Activated naive CD4-positive, alpha-beta T cell treated with anti-CD3 and anti-CD28 coated beads, Interleukin-2, amount 50 U/mL, for 72 hours (primary cell): ENCODE measurements around the gene WDR46. TPM values are rescaled to one million over a fixed set of nuclear protein-coding genes. Genes with fewer than 3 reads are reported as not detected.
"Not testable (repeated sequence)": the region's sequence is repeated elsewhere in the genome, so short reads cannot be mapped to it uniquely, and the experiment has no call there.

Experiments used
- ATAC-seq, 2 donors: fragments of 150-1000 bp; cut with Tn5 transposase; 2 replicates each; pipeline ENCODE4 v1.10.0; 2021; ENCODE audit warnings: mild to moderate bottlenecking in 2 of 2, moderate library complexity in 2 of 2
- DNase-seq, 2 donors: peaks; one replicate each; pipeline ENCODE4 v3.0.0; 2021 to 2022; ENCODE audit warnings: low spot score in 2 of 2
- H3K27ac Mint-ChIP-seq, 2 donors: one replicate each; pipeline ENCODE4 v1.8.0; 2022; ENCODE audit warnings: mild to moderate bottlenecking in 2 of 2, mixed read lengths in 2 of 2
- H3K36me3 Mint-ChIP-seq, 2 donors: one replicate each; pipeline ENCODE4 v1.8.0; 2022; ENCODE audit warnings: mixed read lengths in 2 of 2
- H3K9me3 Mint-ChIP-seq, 2 donors: one replicate each; pipeline ENCODE4 v1.8.0; 2022; ENCODE audit warnings: mixed read lengths in 2 of 2
- total RNA-seq, 2 donors: library from RNA; stranded (reverse); gene quantifications; one replicate each; pipeline ENCODE4 v1.2.3, GENCODE V29; 2022

Gene WDR46
- total RNA-seq, 2 donors from 2014 or later = 73.7 to 81.5 TPM

DNA sequence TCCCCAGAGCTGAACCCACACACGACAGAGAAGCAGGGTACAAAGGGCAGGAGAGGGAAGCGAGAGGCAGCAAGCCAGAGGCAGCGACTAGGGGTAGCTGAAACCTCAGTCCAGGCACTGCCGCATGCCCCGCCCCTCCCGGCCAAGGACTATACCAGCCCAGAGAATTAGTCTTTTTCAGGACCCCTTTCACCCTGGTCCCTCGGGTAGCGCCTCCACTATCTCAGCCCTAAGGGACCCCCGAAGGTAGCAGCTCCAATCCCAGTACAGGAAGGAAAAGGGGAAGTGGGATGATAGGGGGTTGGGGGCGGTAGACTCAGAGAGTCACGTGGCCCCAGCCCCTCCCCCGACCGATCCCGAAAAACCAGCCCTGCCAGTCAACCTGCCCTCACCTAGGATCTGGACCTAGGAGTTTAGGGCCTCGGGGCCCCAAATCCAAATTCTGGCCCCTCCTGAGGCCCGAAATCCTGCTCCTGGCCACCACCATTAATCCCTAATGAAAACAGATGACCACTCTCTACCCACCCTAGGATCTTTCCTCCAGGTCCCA, 8.4 kb upstream of the WDR46 start:
- no peak for DNase-seq
- H3K36me3 Mint-ChIP-seq = peaks cover 5 to 31% of the 10 kb centered on the region in 2 donors
- H3K9me3 Mint-ChIP-seq = no peaks in the 10 kb centered on the region
- peak overlapping the region; percentile 79 to 92 for H3K27ac Mint-ChIP-seq
- ATAC-seq = no peak

DNA sequence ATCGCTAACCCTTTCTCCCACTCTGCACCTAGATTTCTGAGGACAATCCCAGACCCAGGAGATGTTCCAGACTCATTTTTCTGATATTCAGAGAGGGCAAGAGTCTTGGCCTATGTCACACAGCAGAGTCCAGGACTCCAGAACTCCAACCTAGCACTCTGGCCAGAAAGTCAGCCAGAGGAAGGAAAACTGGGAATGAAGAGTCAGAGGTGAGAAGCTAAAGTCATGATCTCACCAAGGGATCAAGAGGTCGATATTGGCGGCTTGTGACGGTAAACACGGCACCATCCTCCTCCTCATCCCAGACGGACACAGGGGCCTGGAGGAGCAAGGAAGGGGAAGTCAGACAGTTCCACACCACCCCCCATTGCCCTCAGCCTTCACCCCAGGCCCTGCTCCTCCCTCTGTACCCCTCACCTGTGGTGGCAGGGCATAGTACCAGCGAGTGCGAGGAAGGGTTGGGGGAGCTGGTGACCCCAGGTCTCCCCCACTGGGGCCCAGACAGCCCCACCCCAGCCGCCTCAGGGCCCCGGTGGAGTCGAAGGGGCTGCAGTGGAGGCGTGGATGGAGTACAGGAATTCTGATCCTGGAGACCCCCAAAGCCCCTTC, 7.9 kb upstream of the WDR46 start:
- ATAC-seq = no peak
- H3K36me3 Mint-ChIP-seq = peaks cover 5 to 31% of the 10 kb centered on the region in 2 donors
- DNase-seq = no peak
- H3K27ac Mint-ChIP-seq = peak overlapping the region in 1 of 2 donors; percentile 65
- no peaks in the 10 kb centered on the region for H3K9me3 Mint-ChIP-seq

DNA sequence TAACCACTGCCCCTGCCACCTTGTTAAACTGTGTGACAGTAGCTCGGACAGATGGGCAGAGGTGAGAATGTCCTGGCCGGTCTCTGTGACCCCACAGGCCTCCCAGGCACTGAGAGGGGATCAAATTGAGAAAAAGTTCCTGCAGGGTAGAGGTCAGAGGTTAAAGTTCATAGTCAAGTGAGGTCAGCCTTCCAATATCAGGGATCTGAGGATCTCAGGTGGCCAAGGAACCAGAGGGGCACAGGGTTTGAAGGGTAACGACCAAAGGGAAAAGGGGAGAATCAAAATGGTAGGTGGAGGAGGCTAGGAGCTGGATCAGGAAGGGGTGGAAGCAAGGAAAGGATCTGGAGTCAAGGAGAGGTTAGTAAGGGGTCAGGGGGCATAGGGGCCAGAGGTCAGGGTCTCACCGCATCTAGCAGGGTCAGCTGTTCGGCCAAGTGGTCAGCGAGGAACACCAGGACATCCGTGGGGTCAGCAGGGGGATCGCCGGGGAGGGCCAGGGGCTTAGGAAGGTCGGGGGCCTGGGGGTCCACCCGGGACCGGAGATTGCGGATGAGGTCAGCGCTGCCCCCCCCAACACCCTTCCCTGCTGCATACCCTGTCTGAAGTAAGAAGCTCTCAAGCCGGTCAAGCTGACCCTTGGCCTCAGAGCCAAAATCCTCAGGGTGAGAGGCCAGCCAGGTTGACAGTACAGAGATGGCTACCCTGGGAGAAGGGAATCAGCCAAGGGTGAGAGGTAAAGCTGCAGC, 6.8 kb upstream of the WDR46 start:
- no peaks in the 10 kb centered on the region for H3K9me3 Mint-ChIP-seq
- H3K36me3 Mint-ChIP-seq = peaks cover 10 to 20% of the 10 kb centered on the region in 2 donors
- no peak for DNase-seq
- no peak for ATAC-seq
- H3K27ac Mint-ChIP-seq = peak overlapping the region; percentile 19 to 52

DNA sequence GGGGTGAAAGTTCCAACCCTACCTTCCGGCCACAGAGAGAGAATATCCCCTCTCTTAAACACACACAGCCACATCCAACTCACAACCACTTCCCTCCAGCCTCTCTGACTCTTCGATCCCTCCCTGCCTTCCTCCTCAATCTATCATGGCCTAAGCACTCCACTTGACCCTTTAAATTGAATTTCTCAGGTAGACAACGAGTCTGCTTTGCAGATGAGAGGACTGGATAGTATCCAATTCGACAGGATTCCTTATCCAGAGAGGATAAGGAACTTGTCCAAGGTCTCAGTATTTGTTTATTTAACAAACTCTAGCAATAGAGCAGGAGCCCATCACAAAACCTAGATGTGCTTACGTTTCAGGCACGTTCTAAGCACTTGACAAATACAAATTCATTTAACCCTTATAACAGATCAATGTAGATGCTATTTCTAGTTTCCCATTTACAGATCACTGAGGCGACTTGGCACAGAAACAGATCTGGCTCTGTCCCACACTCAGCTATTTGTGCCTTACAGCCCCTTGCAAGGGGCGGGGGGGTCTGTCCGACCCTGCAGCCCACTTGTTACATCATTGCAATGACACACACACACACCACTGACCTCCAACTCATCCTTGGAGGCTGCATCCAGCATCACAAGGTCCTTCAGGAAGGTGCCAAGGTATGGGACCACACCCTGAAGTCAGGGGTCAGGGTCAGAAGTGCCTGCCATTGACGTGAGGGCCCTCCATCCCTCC, 5.2 kb upstream of the WDR46 start:
- H3K9me3 Mint-ChIP-seq = no peaks in the 10 kb centered on the region
- peaks cover 11 to 21% of the 10 kb centered on the region in 2 donors for H3K36me3 Mint-ChIP-seq
- no peak overlapping the region for H3K27ac Mint-ChIP-seq
- ATAC-seq (no peak), DNase-seq (no peak)

DNA sequence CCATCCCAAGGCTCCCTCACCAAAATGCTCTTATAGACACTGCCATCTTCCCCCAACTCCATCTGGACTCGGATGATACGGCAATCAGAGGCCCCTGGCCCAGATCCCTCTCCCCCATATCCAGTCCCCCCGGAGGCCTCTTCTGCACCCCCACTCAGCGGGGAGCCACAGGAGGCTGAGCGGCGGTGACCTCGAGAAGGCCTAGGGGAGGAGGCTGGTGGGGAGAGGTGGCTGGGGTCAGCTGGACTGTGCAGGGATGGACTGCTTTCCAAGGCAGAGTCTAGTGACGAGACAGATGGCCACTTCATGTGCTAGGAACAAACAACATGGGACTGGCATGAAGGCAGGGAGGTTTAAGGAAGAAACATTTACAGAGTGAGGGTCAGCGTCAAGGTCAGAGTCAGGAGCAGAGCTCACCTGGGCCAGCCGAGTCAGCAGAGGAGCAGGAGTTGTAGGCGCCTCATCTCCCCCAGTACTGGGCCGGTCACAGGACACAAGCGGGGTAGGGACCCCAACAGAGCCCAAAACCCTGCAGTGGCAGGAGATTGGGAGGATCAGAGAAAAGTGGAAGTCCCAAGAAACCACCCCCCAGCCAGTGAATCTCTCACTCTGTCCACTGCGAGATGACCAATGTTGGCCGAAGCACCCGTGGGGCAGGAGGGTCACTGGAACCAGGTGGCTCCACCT, 4.1 kb upstream of the WDR46 start:
- Mint-ChIP-seq H3K27ac (peak overlapping the region in 1 of 2 donors; percentile 45), H3K36me3 (peaks cover 16 to 28% of the 10 kb centered on the region in 2 donors), H3K9me3 (no peaks in the 10 kb centered on the region)
- ATAC-seq (no peak), DNase-seq (no peak)

DNA sequence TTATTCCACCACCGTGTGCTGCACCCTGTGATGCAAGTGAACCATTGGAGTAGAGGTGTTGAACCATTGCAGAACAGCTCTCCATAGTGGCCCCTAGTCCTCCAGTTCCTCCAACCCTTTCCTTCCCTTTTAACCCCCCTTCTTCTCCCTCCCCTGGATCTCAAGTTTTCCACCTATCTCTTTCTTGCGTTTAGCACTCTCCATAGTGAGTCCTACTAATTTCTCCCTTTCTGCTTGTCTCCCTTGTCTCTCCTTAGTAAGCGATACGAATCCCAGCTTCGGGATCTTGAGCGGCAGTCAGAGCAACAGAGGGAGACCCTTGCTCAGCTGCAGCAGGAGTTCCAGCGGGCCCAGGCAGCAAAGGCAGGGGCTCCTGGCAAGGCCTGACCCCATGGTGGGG, 1.4 kb upstream of the WDR46 start:
- DNase-seq = no peak
- peaks cover 18 to 39% of the 10 kb centered on the region in 2 donors for H3K36me3 Mint-ChIP-seq
- ATAC-seq = no peak
- no peaks in the 10 kb centered on the region for H3K9me3 Mint-ChIP-seq
- H3K27ac Mint-ChIP-seq = peak overlapping the region; percentile 90 to 100

DNA sequence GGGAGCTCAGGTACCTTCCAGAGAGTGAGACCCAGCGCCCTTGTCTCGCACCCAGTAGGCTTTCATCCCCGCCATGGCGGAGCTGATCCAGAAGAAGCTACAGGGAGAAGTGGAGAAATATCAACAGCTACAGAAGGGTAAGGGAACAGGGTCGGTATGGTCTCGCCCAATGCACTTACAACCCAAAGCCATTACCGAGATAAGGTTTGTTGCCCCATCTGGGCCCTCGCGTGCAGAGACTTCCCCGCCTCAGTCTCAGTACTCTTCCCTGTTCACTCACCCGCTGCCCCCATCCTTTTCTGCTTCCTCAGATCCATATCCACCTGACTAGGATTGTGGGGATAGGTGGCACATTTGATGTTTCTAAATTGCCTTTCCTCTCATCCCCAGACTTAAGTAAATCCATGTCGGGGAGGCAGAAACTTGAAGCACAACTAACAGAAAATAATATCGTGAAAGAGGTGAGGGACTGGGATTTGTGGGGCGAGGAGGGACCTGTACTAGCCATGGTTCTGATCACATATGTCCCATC, 811 bp upstream of the WDR46 start:
- peaks cover 18 to 39% of the 10 kb centered on the region in 2 donors for H3K36me3 Mint-ChIP-seq
- no peaks in the 10 kb centered on the region for H3K9me3 Mint-ChIP-seq
- H3K27ac Mint-ChIP-seq = peak overlapping the region; percentile 90 to 100
- ATAC-seq (peak; percentile 4 to 5), DNase-seq (no peak)

DNA sequence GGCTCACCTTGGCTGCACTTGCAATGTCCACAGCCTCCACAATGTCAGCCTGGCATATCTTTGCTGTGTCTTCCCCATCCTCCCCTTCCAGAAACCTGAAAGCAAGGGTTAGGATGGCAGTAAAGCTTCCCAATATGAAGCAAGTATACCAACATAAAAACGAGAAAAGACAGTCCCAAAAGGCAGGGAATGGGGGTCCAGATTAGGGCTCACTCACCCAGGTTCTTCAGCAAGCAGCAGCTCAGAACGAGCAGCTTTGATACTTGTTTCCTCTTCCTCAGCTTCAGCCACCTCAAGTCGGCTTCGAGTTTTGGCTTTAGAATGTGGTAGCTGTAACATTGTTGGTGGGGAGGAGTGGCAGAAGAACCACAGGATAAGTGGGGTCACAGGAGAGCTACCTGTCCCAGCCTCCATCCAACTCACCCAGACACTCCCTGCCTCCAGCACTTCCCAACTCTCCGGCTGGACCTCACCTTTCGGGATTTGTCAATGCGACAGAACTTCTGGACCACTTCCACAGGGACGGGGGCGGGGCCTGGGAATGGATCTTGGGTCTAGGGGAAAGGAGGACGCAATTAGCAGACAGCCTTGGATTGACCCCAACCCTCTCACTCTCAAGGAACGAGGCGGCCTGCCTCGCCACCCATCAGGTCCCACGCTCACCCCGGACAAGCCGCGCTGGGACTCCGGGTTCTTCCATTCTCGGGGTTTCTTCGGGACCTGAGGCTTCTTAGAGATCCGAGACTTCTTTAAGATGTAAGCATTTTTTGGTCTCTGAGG, 708 bp downstream of the WDR46 start:
- DNase-seq = no peak
- peaks cover 18 to 39% of the 10 kb centered on the region in 2 donors for H3K36me3 Mint-ChIP-seq
- ATAC-seq = no peak
- no peaks in the 10 kb centered on the region for H3K9me3 Mint-ChIP-seq
- peak overlapping the region; percentile 90 to 100 for H3K27ac Mint-ChIP-seq

DNA sequence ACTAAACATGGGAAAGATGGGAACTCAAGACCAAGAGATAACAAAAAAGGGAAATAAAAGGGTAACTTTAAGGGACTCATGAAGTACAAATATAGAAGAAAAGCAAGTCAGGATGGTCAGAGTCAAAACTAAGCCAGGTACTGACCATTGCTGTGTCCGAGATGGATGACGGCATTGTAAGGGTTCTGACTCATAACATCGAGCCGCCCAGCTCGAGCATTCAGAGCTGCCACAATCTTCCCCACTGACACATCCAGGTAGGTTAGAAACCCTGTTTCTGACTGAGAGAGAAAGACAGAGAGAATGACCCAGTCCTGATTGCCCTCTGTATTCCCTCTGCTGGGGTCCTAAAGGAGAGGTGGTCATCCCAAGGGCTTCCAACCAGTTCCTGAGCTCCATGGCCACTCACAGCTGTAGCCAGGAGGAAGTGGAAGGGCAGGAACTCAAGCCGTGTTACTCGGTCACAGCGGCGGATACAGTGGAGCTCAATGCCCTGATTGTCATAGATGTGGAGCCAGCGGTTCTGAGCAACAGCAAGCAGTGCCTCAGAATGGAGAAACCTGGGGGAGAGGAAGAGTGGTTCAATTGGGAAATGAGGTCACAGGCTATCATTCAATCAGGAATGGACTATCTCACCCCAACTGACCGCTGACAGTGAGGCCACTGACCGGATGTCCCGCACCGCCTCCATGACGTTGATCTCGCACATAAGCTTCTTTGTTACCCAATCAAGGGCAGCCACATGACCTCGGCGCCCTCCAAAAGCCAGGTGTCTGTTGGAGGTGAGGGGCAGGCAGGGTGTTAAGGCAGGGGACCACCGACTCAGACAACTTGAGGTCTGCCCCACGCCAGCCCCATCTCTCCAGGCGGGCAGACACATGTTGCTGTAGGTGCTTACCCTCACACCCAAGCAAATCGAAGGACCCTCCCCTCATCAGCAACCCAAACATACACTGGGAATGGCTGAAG, 1.8 kb downstream of the WDR46 start:
- peak overlapping the region; percentile 63 to 90 for H3K27ac Mint-ChIP-seq
- no peak for DNase-seq
- peaks cover 18 to 39% of the 10 kb centered on the region in 2 donors for H3K36me3 Mint-ChIP-seq
- no peaks in the 10 kb centered on the region for H3K9me3 Mint-ChIP-seq
- no peak for ATAC-seq

DNA sequence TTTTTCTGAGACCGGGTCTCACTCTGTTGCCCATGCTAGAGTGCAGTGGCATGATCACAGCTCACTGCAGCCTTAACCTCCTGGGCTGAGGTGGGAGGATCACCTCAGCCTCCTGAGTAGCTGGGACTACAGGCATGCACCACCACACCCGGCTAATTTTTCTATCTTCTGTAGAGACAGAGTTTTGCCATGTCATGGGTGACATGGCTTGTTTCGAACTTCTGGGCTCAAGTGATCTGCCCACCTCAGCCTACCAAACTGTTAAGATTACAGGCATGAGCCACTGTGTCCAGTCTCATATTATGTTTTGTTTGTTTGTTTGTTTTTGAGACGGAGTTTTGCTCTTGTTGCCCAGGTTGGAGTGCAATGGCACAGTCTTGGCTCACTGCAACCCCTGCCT, 3.8 kb downstream of the WDR46 start:
- ATAC-seq, H3K9me3 Mint-ChIP-seq, DNase-seq: not testable (repeated sequence)
- peaks cover 18 to 32% of the 10 kb centered on the region in 2 donors for H3K36me3 Mint-ChIP-seq
- H3K27ac Mint-ChIP-seq = peak overlapping the region in 1 of 2 donors; percentile 29

DNA sequence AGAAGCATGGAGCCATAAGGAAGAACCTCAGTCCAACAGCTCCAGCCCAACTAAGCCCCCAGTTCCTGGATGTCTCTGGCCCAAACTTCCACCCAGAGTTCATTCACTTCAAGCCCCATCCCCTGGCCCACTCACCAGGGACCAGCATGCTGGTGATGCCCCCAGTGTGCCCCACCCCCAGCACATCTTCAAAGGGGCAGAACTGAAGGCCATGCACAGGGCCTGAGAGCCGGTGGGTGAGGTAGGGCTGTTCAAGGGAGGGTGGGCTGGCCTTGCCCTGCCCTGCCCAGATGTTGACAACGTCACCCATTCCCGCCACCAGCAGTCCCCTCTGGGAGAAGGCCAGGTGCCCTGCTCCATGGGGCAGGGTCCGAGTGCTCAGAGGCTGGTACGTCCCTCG, 8.5 kb downstream of the WDR46 start:
- ATAC-seq = no peak
- no peak for DNase-seq
- Mint-ChIP-seq H3K27ac (peak overlapping the region; percentile 40 to 81), H3K36me3 (peaks cover 11 to 13% of the 10 kb centered on the region in 2 donors), H3K9me3 (no peaks in the 10 kb centered on the region)

DNA sequence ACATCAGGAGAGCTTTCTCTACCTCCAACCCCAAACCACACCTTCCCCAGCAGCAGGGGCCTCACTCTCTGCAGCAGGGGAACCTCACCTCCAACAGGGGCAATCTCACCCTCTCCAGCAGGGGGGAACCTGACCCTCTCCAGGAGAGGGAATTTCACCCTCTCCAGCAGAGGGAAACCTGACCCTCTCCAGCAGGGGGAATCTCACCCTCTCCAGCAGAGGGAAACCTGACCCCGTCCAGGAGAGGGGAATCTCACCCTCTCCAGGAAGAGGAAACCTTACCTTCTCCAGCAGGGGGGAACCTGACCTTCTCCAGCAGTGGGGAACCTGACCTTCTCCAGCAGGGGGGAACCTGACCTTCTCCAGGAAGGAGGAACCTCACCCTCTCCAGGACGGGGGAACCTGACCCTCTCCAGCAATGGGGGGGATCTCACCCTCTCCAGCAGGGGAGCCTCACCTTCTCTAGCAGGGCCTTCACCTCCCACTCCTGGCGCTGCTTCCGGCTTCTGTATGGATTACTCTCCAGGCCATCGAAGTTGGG, 9.0 kb downstream of the WDR46 start:
- Mint-ChIP-seq H3K27ac (peak overlapping the region; percentile 40 to 81), H3K9me3 (no peaks in the 10 kb centered on the region), H3K36me3 (peaks cover 16 to 18% of the 10 kb centered on the region in 2 donors)
- DNase-seq (no peak), ATAC-seq (no peak)

DNA sequence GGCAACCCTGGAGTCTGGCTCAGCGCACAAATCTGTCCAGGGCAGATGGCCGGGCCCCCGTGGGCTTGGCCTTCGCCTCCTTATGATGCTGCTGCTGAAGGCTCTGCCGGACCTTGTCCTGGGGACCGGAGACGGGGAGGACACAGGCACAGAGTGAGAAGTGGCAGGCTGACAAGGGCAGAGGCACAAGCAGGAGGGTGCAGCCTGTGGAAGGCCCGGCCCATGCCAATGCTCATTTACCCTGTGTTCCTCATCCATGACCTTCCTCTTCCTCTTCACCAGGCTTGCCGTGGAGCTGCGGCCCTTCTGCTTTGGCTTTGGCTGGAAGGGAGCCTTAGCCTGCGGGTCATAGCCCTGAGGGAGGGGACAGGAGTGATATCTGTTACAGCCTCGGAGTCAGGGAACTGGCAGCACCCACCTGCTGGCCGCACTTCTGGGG, 9.8 kb downstream of the WDR46 start:
- H3K27ac Mint-ChIP-seq = no peak overlapping the region
- no peak for DNase-seq
- peaks cover 23 to 26% of the 10 kb centered on the region in 2 donors for H3K36me3 Mint-ChIP-seq

DNA sequence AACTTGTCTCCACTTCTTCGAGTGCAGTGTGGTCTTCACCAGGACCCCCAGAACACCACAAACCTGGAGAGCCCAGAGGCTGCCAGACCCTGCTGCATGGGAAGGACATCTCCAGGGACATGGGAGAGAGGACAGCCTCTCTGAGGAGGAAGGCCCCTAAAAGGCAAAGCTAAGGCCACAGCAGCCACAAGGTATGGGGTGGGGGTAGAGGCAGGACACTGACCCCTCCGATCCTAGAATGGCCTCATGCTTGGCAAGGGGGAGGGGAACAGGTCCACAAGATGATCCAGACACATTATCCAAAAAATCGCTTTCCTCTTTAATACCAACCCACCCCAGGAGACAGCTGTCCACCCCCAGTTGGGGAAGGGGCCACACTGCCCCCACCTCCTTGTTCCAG, 10.2 kb downstream of the WDR46 start:
- Mint-ChIP-seq H3K9me3 (no peaks in the 10 kb centered on the region), H3K27ac (peak overlapping the region in 1 of 2 donors; percentile 90), H3K36me3 (peaks cover 27 to 30% of the 10 kb centered on the region in 2 donors)
- ATAC-seq (no peak), DNase-seq (no peak)

More for the DNA sequence above, 9.8 kb downstream of the WDR46 start:
- ATAC-seq = no peak
- no peaks in the 10 kb centered on the region for H3K9me3 Mint-ChIP-seq
